Activated naive CD8-positive, alpha-beta T cell treated with anti-CD3 and anti-CD28 coated beads, Interleukin-2, amount 50 U/mL, for 24 hours (primary cell): Measurements from ENCODE around the gene STXBP3.

Source experiments
- ATAC-seq: fragments of 150-1000 bp; cut with Tn5 transposase; one replicate; pipeline ENCODE4 v1.10.0; 2021
- DNase-seq: peaks from one replicate; pipeline ENCODE4 v3.0.0; 2021
- H3K27ac Mint-ChIP-seq: one replicate; pipeline ENCODE4 v1.8.0; 2021; ENCODE audit warnings: mild to moderate bottlenecking, mixed read lengths
- H3K27me3 Mint-ChIP-seq: one replicate; pipeline ENCODE4 v1.8.0; 2021; ENCODE audit warnings: mixed read lengths
- H3K36me3 Mint-ChIP-seq: one replicate; pipeline ENCODE4 v1.8.0; 2021; ENCODE audit warnings: low read depth, mixed read lengths
- H3K4me1 Mint-ChIP-seq: one replicate; pipeline ENCODE4 v1.8.0; 2021; ENCODE audit warnings: mixed read lengths
- H3K4me3 Mint-ChIP-seq: one replicate; pipeline ENCODE4 v1.8.0; 2021; ENCODE audit warnings: mild to moderate bottlenecking, moderate library complexity, mixed read lengths
- H3K9me3 Mint-ChIP-seq: one replicate; pipeline ENCODE4 v1.8.0; 2021; ENCODE audit warnings: mixed read lengths

STXBP3 gene

GRCh38 chr1:108803548-108803947 lies 57.1 kb downstream of the STXBP3 start:
- no peaks in the 10 kb centered on the region for H3K27me3 Mint-ChIP-seq
- H3K36me3 Mint-ChIP-seq: peaks cover 28% of the 10 kb centered on the region

GRCh38 chr1:108808438-108808837 lies 62.0 kb downstream of the STXBP3 start:
- Mint-ChIP-seq H3K4me3 (no peak overlapping the region), H3K36me3 (peaks cover 20% of the 10 kb centered on the region), H3K27ac (no peak overlapping the region), H3K9me3 (no peaks in the 10 kb centered on the region), H3K27me3 (no peaks in the 10 kb centered on the region), H3K4me1 (no peaks in the 10 kb centered on the region)
- DNase-seq: no peak
- no peak for ATAC-seq

More at GRCh38 chr1:108803548-108803947, 57.1 kb downstream of the STXBP3 start:
- ATAC-seq (no peak), DNase-seq (no peak)
- Mint-ChIP-seq H3K27ac (no peak overlapping the region), H3K4me1 (no peaks in the 10 kb centered on the region), H3K4me3 (no peak overlapping the region), H3K9me3 (no peaks in the 10 kb centered on the region)

GRCh38 chr1:108811611-108812010 lies 65.1 kb downstream of the STXBP3 start:
- Mint-ChIP-seq H3K36me3 (peaks cover 8% of the 10 kb centered on the region), H3K27ac (no peak overlapping the region), H3K4me3 (no peak overlapping the region), H3K27me3 (peaks cover 1% of the 10 kb centered on the region), H3K4me1 (no peaks in the 10 kb centered on the region), H3K9me3 (no peaks in the 10 kb centered on the region)
- DNase-seq: no peak
- no peak for ATAC-seq

GRCh38 chr1:108813326-108813725 lies 66.9 kb downstream of the STXBP3 start:
- DNase-seq (no peak), ATAC-seq (no peak)
- Mint-ChIP-seq H3K36me3 (peaks cover 7% of the 10 kb centered on the region), H3K4me3 (no peak overlapping the region), H3K27ac (no peak overlapping the region), H3K4me1 (no peaks in the 10 kb centered on the region), H3K9me3 (no peaks in the 10 kb centered on the region), H3K27me3 (peaks cover 1% of the 10 kb centered on the region)

GRCh38 chr1:108814343-108815125 lies 68.1 kb downstream of the STXBP3 start:
- no peak for ATAC-seq
- Mint-ChIP-seq H3K4me1 (no peaks in the 10 kb centered on the region), H3K4me3 (no peak overlapping the region), H3K36me3 (peaks cover 4% of the 10 kb centered on the region), H3K27me3 (peaks cover 1% of the 10 kb centered on the region), H3K9me3 (no peaks in the 10 kb centered on the region), H3K27ac (no peak overlapping the region)
- DNase-seq: no peak

- no peaks in the 10 kb centered on the region for H3K4me1 Mint-ChIP-seq
- ATAC-seq (no peak), DNase-seq (no peak)
- peaks cover 1% of the 10 kb centered on the region for H3K27me3 Mint-ChIP-seq
- H3K27ac Mint-ChIP-seq: no peak overlapping the region
- H3K9me3 Mint-ChIP-seq: no peaks in the 10 kb centered on the region
- H3K4me3 Mint-ChIP-seq: no peak overlapping the region
- H3K36me3 Mint-ChIP-seq: peaks cover 4% of the 10 kb centered on the region
These were observed 69.1 kb downstream of the STXBP3 start for GRCh38 chr1:108815566-108815965.

- no peaks in the 10 kb centered on the region for H3K9me3 Mint-ChIP-seq
- no peaks in the 10 kb centered on the region for H3K4me1 Mint-ChIP-seq
- peaks cover 4% of the 10 kb centered on the region for H3K36me3 Mint-ChIP-seq
- ATAC-seq (no peak), DNase-seq (no peak)
- no peak overlapping the region for H3K4me3 Mint-ChIP-seq
- H3K27ac Mint-ChIP-seq: no peak overlapping the region
- H3K27me3 Mint-ChIP-seq: peaks cover 1% of the 10 kb centered on the region
These were observed 69.8 kb downstream of the STXBP3 start for GRCh38 chr1:108816049-108816893.

- no peak overlapping the region for H3K4me3 Mint-ChIP-seq
- no peak overlapping the region for H3K27ac Mint-ChIP-seq
- ATAC-seq (no peak), DNase-seq (no peak)
- no peaks in the 10 kb centered on the region for H3K36me3 Mint-ChIP-seq
- H3K27me3 Mint-ChIP-seq: peaks cover 1% of the 10 kb centered on the region
- H3K9me3 Mint-ChIP-seq: no peaks in the 10 kb centered on the region
- H3K4me1 Mint-ChIP-seq: no peaks in the 10 kb centered on the region
These were observed 70.5 kb downstream of the STXBP3 start for GRCh38 chr1:108817016-108817415.

- H3K9me3 Mint-ChIP-seq: no peaks in the 10 kb centered on the region
- no peak overlapping the region for H3K27ac Mint-ChIP-seq
- peaks cover 1% of the 10 kb centered on the region for H3K27me3 Mint-ChIP-seq
- H3K36me3 Mint-ChIP-seq: no peaks in the 10 kb centered on the region
- ATAC-seq: no peak
- no peak overlapping the region for H3K4me3 Mint-ChIP-seq
- no peak for DNase-seq
- no peaks in the 10 kb centered on the region for H3K4me1 Mint-ChIP-seq
These were observed 71.3 kb downstream of the STXBP3 start for GRCh38 chr1:108817811-108818210.

GRCh38 chr1:108819878-108820277 lies 73.4 kb downstream of the STXBP3 start:
- Mint-ChIP-seq H3K4me1 (no peaks in the 10 kb centered on the region), H3K4me3 (no peak overlapping the region), H3K9me3 (no peaks in the 10 kb centered on the region), H3K27ac (no peak overlapping the region), H3K36me3 (no peaks in the 10 kb centered on the region), H3K27me3 (peaks cover 1% of the 10 kb centered on the region)
- DNase-seq: no peak
- no peak for ATAC-seq

GRCh38 chr1:108823632-108824031 lies 77.2 kb downstream of the STXBP3 start:
- DNase-seq: no peak
- H3K4me1 Mint-ChIP-seq: no peaks in the 10 kb centered on the region
- no peak overlapping the region for H3K4me3 Mint-ChIP-seq
- no peak for ATAC-seq
- no peak overlapping the region for H3K27ac Mint-ChIP-seq
- H3K27me3 Mint-ChIP-seq: no peaks in the 10 kb centered on the region
- H3K36me3 Mint-ChIP-seq: no peaks in the 10 kb centered on the region
- no peaks in the 10 kb centered on the region for H3K9me3 Mint-ChIP-seq

- Mint-ChIP-seq H3K27me3 (no peaks in the 10 kb centered on the region), H3K36me3 (no peaks in the 10 kb centered on the region), H3K9me3 (no peaks in the 10 kb centered on the region), H3K4me1 (no peaks in the 10 kb centered on the region), H3K4me3 (no peak overlapping the region), H3K27ac (no peak overlapping the region)
- DNase-seq (no peak), ATAC-seq (no peak)
These were observed 77.6 kb downstream of the STXBP3 start for GRCh38 chr1:108824051-108824450.

GRCh38 chr1:108826081-108826635 lies 79.7 kb downstream of the STXBP3 start:
- no peaks in the 10 kb centered on the region for H3K27me3 Mint-ChIP-seq
- H3K4me1 Mint-ChIP-seq: no peaks in the 10 kb centered on the region
- ATAC-seq: no peak
- DNase-seq: no peak
- H3K4me3 Mint-ChIP-seq: no peak overlapping the region
- H3K27ac Mint-ChIP-seq: no peak overlapping the region
- H3K9me3 Mint-ChIP-seq: no peaks in the 10 kb centered on the region
- H3K36me3 Mint-ChIP-seq: no peaks in the 10 kb centered on the region

GRCh38 chr1:108828074-108828961 lies 81.8 kb downstream of the STXBP3 start:
- Mint-ChIP-seq H3K36me3 (no peaks in the 10 kb centered on the region), H3K27me3 (no peaks in the 10 kb centered on the region), H3K4me3 (no peak overlapping the region), H3K27ac (no peak overlapping the region), H3K9me3 (no peaks in the 10 kb centered on the region), H3K4me1 (no peaks in the 10 kb centered on the region)
- DNase-seq: peak; percentile 78
- ATAC-seq: peak; percentile 75
